ENCODE data around the gene TRMT44.

TRMT44 gene, protein sequence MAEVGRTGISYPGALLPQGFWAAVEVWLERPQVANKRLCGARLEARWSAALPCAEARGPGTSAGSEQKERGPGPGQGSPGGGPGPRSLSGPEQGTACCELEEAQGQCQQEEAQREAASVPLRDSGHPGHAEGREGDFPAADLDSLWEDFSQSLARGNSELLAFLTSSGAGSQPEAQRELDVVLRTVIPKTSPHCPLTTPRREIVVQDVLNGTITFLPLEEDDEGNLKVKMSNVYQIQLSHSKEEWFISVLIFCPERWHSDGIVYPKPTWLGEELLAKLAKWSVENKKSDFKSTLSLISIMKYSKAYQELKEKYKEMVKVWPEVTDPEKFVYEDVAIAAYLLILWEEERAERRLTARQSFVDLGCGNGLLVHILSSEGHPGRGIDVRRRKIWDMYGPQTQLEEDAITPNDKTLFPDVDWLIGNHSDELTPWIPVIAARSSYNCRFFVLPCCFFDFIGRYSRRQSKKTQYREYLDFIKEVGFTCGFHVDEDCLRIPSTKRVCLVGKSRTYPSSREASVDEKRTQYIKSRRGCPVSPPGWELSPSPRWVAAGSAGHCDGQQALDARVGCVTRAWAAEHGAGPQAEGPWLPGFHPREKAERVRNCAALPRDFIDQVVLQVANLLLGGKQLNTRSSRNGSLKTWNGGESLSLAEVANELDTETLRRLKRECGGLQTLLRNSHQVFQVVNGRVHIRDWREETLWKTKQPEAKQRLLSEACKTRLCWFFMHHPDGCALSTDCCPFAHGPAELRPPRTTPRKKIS

DNA sequence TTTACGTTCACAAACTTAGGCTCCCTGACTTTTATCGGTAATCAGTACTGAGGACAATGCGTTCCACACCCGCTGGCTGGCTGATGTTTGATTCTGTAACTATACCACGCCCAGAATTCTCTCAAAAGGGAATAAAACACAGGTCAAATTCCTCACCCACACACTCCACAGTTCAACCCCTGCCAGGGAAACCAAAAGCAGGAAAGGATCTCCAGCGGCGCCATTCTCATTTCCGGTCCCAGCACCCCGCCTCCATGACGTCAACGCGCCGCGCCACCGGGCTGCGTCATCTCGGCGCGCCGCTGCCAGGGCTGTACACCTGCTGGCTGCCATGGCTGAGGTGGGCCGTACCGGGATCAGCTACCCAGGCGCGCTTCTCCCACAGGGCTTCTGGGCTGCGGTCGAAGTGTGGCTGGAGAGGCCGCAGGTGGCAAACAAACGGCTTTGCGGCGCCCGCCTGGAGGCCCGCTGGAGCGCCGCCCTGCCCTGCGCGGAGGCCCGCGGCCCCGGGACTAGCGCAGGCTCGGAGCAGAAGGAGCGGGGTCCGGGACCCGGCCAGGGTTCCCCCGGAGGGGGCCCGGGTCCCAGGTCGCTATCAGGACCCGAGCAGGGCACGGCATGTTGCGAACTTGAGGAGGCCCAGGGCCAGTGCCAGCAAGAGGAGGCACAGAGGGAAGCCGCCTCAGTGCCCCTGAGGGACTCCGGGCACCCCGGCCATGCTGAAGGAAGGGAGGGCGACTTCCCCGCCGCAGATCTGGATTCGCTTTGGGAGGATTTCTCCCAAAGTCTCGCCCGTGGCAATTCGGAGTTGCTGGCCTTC is at the start of gene TRMT44, which contains the start of gene ACOX3:
Gene TRMT44 (plus strand): TSS at position 286 of the 820 bp plus-strand sequence. CDS start 46 bp downstream, at position 332.
Gene ACOX3 (minus strand): TSS at position 232 of the 820 bp plus-strand sequence. CDS start 24,202 bp downstream, outside the sequence.
- DNase-seq (ENCODE audit: low spot score): peak; percentile 92

GRCh38 chr4:8391071-8391470 is 49.5 kb upstream of the TRMT44 start:
- no peak for DNase-seq (ENCODE audit: low spot score)

GRCh38 chr4:8391972-8392371 is 48.6 kb upstream of the TRMT44 start:
- peak; percentile 52 for DNase-seq (ENCODE audit: low spot score)

- DNase-seq (ENCODE audit: low spot score): no peak
Observed at GRCh38 chr4:8392591-8393190, 47.9 kb upstream of the TRMT44 start.

- DNase-seq (ENCODE audit: low spot score): peak; percentile 96
Observed at GRCh38 chr4:8393593-8394038, 47.0 kb upstream of the TRMT44 start.

DNA sequence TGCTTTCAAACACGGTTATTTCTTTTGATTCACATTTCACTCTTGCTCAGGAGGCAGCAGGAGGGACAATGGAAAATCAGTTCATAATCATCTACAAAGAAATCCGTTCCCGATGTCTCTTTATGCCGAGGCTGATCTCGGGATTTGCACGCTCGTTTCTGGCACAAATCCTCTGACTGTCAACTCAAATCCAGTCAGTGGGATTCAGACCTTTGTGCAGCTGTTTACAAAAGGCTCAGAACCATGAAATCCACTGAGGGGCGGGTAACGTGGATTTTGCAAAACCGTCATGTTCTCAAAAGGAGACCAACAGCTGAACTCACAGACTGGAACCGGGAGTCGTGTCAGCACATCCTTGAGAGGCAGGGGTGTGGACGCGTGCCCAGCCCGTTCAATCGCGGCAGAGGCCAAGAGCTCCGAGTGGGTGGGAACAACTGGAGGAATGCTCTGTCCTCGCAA is 46.5 kb upstream of the TRMT44 start:
- DNase-seq (ENCODE audit: low spot score): peak; percentile 26

- no peak for DNase-seq (ENCODE audit: low spot score)
Observed at GRCh38 chr4:8394806-8395205, 45.8 kb upstream of the TRMT44 start.

GRCh38 chr4:8395504-8396296 is 44.9 kb upstream of the TRMT44 start:
- DNase-seq (ENCODE audit: low spot score): no peak

DNA sequence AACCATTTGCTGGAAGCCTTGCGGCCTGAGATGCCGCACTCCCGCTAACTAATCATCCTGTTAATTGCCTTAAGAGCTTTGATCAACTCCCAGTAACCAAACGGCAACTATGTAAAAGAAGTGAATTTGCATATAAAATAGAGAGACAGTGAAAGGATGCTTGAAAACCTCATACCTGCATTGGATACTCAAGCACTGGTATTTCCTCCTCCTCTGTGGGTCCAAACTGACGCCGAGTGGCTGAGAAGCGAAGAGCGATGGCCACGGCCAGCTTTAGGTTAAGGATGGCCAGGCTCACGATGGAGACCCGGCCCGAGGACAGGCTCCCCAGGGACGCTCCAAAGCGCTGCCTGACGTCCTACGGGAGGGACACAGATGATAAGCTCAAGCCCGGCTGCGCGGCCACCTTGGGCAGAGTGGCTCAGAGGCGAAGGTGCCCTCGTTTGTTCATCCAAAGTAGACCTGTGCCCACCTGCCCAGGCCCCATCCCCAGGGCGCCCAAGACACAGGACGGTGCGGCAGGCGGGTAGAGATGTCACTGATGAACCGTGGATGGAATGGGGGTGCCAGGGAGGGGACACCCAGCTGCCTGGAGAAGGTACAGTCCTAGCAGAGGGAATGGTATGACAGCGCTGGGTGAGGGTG is 43.7 kb upstream of the TRMT44 start:
- no peak for DNase-seq (ENCODE audit: low spot score)

GRCh38 chr4:8398347-8398746 is 42.2 kb upstream of the TRMT44 start:
- DNase-seq (ENCODE audit: low spot score): no peak

- no peak for DNase-seq (ENCODE audit: low spot score)
Observed at GRCh38 chr4:8399298-8399697, 41.3 kb upstream of the TRMT44 start.

DNA sequence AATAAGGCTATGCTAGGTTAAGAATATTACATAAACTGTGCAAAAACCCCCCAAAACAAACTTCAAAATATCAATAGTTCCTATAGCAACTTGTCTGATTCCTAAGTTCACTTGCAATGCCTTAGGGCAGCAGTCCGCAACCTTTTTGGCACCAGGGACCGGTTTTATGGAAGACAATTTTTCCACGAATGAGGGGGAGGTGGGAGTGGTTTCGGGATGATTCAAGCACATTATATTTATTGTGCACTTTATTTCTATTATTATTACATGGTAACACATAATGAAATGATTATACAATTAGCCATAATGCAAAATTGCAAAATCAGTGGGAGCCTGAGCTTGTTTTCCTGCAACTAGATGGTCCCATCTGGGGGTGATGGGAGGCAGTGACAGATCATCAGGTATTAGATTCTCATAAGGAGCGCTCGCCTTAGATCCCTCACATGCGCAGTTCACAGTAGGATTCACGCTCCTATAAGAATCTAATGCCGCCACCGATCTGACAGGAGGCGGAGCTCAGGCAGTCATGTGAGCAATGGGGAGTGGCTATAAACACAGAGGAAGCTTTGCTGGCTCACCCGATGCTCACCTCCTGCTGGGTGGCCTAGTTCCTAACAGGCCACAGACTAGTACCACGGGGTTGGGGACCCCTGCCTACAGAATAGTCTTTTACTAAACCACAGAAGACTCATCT is 39.8 kb upstream of the TRMT44 start:
- DNase-seq (ENCODE audit: low spot score): no peak

DNA sequence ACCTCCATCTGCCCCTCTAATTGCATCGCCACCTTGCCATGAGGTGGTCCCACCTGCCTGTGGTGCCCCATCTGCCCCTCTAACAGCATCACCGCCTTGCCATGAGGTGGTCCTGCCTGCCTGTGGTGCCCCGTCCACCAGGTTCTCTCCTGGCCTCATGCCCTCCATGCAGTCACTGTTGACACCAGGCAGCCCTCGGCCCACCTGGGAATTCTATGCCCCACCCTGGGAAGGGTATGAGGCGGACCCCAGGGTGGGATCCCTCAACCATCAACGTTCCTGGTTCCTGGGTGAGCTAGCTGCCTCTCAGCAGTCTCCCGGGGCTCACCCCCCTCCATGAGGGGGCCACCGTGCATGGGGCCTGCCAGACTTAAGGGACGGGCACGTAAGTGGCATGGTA is 38.9 kb upstream of the TRMT44 start:
- no peak for DNase-seq (ENCODE audit: low spot score)

- DNase-seq (ENCODE audit: low spot score): no peak
Observed at GRCh38 chr4:8402181-8402597, 38.4 kb upstream of the TRMT44 start.

DNA sequence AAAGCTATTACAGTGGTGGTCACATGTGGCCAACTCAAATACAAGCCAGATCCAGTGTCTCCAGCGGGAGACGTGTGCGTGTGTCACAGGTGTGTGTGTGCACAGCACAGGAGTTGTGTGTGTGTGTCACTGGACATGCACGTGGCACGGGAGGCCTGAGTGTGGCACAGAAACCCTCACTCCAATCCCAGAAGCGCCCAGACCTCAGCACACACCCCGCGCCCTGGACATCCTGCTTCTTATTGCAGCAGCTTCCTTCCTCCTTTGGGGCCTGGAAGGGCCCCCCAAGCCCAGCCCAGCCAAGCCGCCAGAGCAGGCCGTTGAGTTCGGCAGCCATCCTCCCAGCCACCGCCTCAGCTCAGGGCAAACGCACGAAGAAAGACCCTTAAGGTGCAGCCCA is 37.9 kb upstream of the TRMT44 start:
- no peak for DNase-seq (ENCODE audit: low spot score)

DNA sequence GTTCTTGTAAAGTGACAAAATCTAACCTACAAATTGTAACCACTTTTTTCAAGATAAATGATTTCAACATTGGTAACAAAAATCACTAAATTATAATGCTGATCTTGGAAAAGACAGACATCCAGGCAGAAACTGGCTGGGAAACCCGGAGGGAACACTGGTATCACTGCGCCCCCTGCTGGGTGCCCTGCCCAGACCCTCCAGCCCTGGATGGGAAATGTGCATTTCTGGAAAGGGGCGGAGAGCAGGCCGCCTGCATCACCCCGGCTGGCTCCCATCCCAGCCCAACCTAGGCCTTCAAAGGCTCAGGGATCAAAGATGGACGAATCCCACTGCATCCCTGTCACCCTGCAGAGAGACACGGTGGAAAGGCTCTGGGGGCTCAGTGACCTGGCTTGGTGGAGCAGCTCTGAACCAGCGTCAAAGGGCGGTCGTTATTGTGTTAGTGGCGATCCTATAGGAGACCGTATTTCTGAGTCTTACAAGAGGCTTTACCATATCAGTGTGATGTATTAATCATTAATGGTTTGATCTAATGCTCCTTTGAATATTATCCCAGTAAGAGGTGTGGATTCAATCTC is 37.3 kb upstream of the TRMT44 start:
- peak; percentile 73 for DNase-seq (ENCODE audit: low spot score)

DNA sequence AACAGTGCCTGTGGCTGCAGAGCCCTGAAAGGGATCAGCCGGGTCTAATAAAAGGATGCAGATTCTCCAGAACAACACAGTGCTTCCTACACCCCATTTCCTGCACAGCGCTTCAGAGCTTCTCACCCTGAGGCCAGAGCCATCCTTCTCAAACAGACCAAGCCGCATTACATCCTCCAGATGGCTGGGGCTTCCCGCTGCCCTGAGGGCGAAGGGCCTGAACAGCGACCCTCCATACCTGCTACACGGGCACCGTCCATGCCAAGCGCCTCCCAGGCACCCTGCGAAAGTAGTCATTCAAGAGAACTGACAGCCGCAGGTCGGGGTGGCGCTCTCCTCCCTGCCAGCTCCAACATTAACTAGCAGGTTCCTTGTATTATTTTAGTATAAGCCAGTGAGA is 36.6 kb upstream of the TRMT44 start:
- no peak for DNase-seq (ENCODE audit: low spot score)

DNA sequence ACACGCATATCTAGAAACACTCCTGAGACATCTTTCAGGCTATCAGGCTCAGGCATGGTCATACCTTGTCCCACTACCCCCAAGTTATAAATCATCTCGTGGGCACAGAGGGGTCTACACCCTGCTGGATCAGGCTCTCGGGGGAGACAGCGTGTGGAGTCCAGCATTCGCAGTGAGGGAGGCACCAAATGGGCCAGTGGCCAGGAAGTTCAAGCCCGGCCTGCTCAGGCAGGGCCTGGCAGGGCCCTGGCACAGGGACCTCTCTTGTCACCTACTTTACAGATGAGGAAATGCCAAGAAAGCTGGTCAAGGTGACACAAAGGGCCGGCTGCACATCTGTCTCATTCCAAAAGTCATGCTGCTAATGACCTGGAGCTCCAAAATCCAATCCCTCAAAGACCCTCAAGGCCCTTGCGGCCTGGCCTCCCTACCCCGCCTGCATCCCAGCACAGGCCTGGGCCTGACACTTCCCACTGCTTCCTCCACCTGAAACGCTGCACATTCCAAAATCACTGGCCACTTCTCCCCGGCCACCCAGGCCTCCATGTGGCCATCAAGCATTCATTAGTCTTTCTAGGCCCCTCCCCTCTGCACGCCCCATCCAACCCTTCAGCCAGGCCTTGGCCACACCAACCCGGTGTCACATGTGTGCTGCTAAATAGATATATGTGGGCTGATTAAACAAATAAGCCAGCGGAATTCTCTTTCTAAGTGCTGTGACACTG is 35.6 kb upstream of the TRMT44 start:
- no peak for DNase-seq (ENCODE audit: low spot score)

GRCh38 chr4:8405516-8405875 is 35.1 kb upstream of the TRMT44 start:
- DNase-seq (ENCODE audit: low spot score): no peak
